Neutrophil (primary cell): ENCODE measurements around the gene GGCT.

Experiments
- H3K27ac ChIP-seq: fragments of 200-600 bp; sonication (generic); 2 replicates; pipeline ENCODE4 v1.5.1; 2016; ENCODE audit warnings: mild to moderate bottlenecking, moderate library complexity
- H3K27me3 ChIP-seq: fragments of 200-600 bp; sonication (generic); 2 replicates; pipeline ENCODE4 v1.6.0; 2016; ENCODE audit warnings: mild to moderate bottlenecking
- H3K36me3 ChIP-seq: fragments of 200-600 bp; sonication (generic); 2 replicates; pipeline ENCODE4 v1.5.1; 2017
- H3K4me1 ChIP-seq, 2 experiments: fragments of 200-600 bp in 1 of 2; sonication (generic) in 1 of 2; 1 replicate in 1 of 2; 2 replicates in 1 of 2; pipeline versions ENCODE4 v1.5.1 to v1.6.1; 2013 to 2016; ENCODE audit warnings: low read depth in 1 of 2, low read length in 1 of 2, mild to moderate bottlenecking in 1 of 2, moderate library complexity in 1 of 2; ENCODE audit not compliant: control insufficient read depth in 1 of 2, insufficient read depth in 1 of 2
- H3K4me3 ChIP-seq, 2 experiments: fragments of 200-600 bp in 1 of 2; sonication (generic) in 1 of 2; 1 replicate in 1 of 2; 2 replicates in 1 of 2; pipeline ENCODE4 v1.5.1; 2013 to 2016; ENCODE audit warnings: low read depth in 1 of 2, low read length in 1 of 2, mild to moderate bottlenecking in 1 of 2, moderate library complexity in 1 of 2
- H3K9me3 ChIP-seq: fragments of 200-600 bp; sonication (generic); 2 replicates; pipeline ENCODE4 v1.5.1; 2016
- CTCF ChIP-seq: fragments of 200-600 bp; sonication (generic); IDR thresholded peaks from 2 replicates; pipeline ENCODE4 v1.5.1; 2016; ENCODE audit warnings: antibody characterized with exemption

GGCT gene

GRCh38 chr7:30472081-30472783 is 32.4 kb downstream of the GGCT start:
- Histone ChIP-seq H3K4me1 (peaks cover 20 to 27% of the 10 kb centered on the region in 2 experiments), H3K4me3 (no peak overlapping the region), H3K27ac (no peak overlapping the region), H3K27me3 (no peaks in the 10 kb centered on the region), H3K36me3 (no peaks in the 10 kb centered on the region), H3K9me3 (no peaks in the 10 kb centered on the region)
- no peak for TF ChIP-seq CTCF

- TF ChIP-seq CTCF = no peak
- H3K4me3 ChIP-seq = no peak overlapping the region
- no peaks in the 10 kb centered on the region for H3K9me3 ChIP-seq
- no peaks in the 10 kb centered on the region for H3K27me3 ChIP-seq
- H3K36me3 ChIP-seq = no peaks in the 10 kb centered on the region
- no peak overlapping the region for H3K27ac ChIP-seq
- H3K4me1 ChIP-seq = peaks cover 22 to 28% of the 10 kb centered on the region in 2 experiments
These were observed 33.4 kb downstream of the GGCT start for GRCh38 chr7:30471205-30471604.

GRCh38 chr7:30470771-30471170 is 33.9 kb downstream of the GGCT start:
- TF ChIP-seq CTCF = no peak
- Histone ChIP-seq H3K36me3 (no peaks in the 10 kb centered on the region), H3K4me1 (peaks cover 22 to 30% of the 10 kb centered on the region in 2 experiments), H3K27me3 (no peaks in the 10 kb centered on the region), H3K27ac (no peak overlapping the region), H3K4me3 (no peak overlapping the region), H3K9me3 (no peaks in the 10 kb centered on the region)

GRCh38 chr7:30470163-30470770 is 34.4 kb downstream of the GGCT start:
- no peak for TF ChIP-seq CTCF
- no peaks in the 10 kb centered on the region for H3K27me3 ChIP-seq
- no peaks in the 10 kb centered on the region for H3K9me3 ChIP-seq
- no peak overlapping the region for H3K27ac ChIP-seq
- no peak overlapping the region for H3K4me3 ChIP-seq
- peaks cover 22 to 32% of the 10 kb centered on the region in 2 experiments for H3K4me1 ChIP-seq
- no peaks in the 10 kb centered on the region for H3K36me3 ChIP-seq

- Histone ChIP-seq H3K9me3 (no peaks in the 10 kb centered on the region), H3K4me1 (peaks cover 25 to 40% of the 10 kb centered on the region in 2 experiments), H3K36me3 (no peaks in the 10 kb centered on the region), H3K27me3 (no peaks in the 10 kb centered on the region), H3K27ac (peak overlapping the region; percentile 78), H3K4me3 (no peak overlapping the region)
- TF ChIP-seq CTCF = no peak
These were observed 35.3 kb downstream of the GGCT start for GRCh38 chr7:30469303-30469702.
